CD14-positive monocyte (primary cell): Measurements from ENCODE around the gene SLC43A2. TPM values are rescaled to one million over a fixed set of nuclear protein-coding genes. Genes with fewer than 3 reads are reported as not detected.
"Not testable (repeated sequence)": the region's sequence is repeated elsewhere in the genome, so short reads cannot be mapped to it uniquely, and the experiment has no call there.

Source experiments
- DNase-seq, 3 donors: peaks; one replicate each; pipeline ENCODE4 v3.0.0-alpha.2; 2011 to 2022
- H2AFZ ChIP-seq: 2 replicates; pipeline ENCODE4 v1.6.0; 2012; ENCODE audit warnings: mild to moderate bottlenecking, low read depth, low read length, inconsistent platforms; ENCODE audit not compliant: insufficient read depth, poor library complexity, severe bottlenecking
- H3K27ac ChIP-seq, 2 donors: 1 replicate in 1 of 2; 2 replicates in 1 of 2; pipeline ENCODE4 v1.5.1; 2012 to 2013; ENCODE audit warnings: low read length in 2 of 2, control low read depth in 1 of 2, inconsistent platforms in 1 of 2, low read depth in 1 of 2, mild to moderate bottlenecking in 1 of 2
- H3K27me3 ChIP-seq, 2 donors: one replicate each; pipeline versions ENCODE4 v1.6.0 to v1.6.1; 2011 to 2013; ENCODE audit warnings: low read length in 2 of 2; ENCODE audit not compliant: control insufficient read depth in 2 of 2, insufficient read depth in 2 of 2
- H3K36me3 ChIP-seq, 2 donors: replicated peaks in 1 of 2; 1 replicate in 1 of 2; 2 replicates in 1 of 2; pipeline versions ENCODE4 v1.5.1 to v1.6.1; 2012 to 2013; ENCODE audit warnings: low read length in 2 of 2, control low read depth in 1 of 2, inconsistent platforms in 1 of 2, mild to moderate bottlenecking in 1 of 2; ENCODE audit not compliant: insufficient read depth in 2 of 2, control insufficient read depth in 1 of 2
- H3K4me1 ChIP-seq, 2 donors: 1 replicate in 1 of 2; 2 replicates in 1 of 2; pipeline versions ENCODE4 v1.5.1 to v1.6.1; 2012 to 2013; ENCODE audit warnings: low read length in 2 of 2, control low read depth in 1 of 2, inconsistent platforms in 1 of 2, mild to moderate bottlenecking in 1 of 2, moderate library complexity in 1 of 2; ENCODE audit not compliant: insufficient read depth in 2 of 2, control insufficient read depth in 1 of 2
- H3K4me2 ChIP-seq: replicated peaks from 2 replicates; pipeline ENCODE3; 2012; ENCODE audit warnings: low read length, moderate library complexity, mild to moderate bottlenecking; ENCODE audit not compliant: poor library complexity, severe bottlenecking; ENCODE audit errors: extremely low read depth
- H3K4me3 ChIP-seq, 3 experiments: fragments of 200-600 bp in 1 of 3; sonication (generic) in 1 of 3; replicated peaks in 1 of 3; 1 replicate in 2 of 3; 2 replicates in 1 of 3; pipeline ENCODE4 v1.5.1; 2011 to 2013; ENCODE audit warnings: low read length in 3 of 3, mild to moderate bottlenecking in 3 of 3, control low read depth in 2 of 3, low read depth in 2 of 3, inconsistent platforms in 1 of 3, moderate library complexity in 1 of 3
- H3K79me2 ChIP-seq: 2 replicates; pipeline ENCODE4 v1.6.0; 2012; ENCODE audit warnings: mild to moderate bottlenecking, control low read depth, inconsistent platforms, low read length, moderate library complexity; ENCODE audit not compliant: insufficient read depth
- H3K9ac ChIP-seq: 2 replicates; pipeline ENCODE4 v1.6.0; 2017; ENCODE audit warnings: low read length, mild to moderate bottlenecking; ENCODE audit not compliant: insufficient read depth, poor library complexity, severe bottlenecking
- H3K9me3 ChIP-seq, 2 donors: replicated peaks in 1 of 2; 1 replicate in 1 of 2; 2 replicates in 1 of 2; pipeline versions ENCODE4 v1.5.1 to v1.6.1; 2012 to 2013; ENCODE audit warnings: low read length in 2 of 2, control low read depth in 1 of 2; ENCODE audit not compliant: control insufficient read depth in 1 of 2, insufficient read depth in 1 of 2
- H4K20me1 ChIP-seq: 2 replicates; pipeline ENCODE4 v1.6.0; 2012; ENCODE audit warnings: mild to moderate bottlenecking, low read length, control low read depth, moderate library complexity; ENCODE audit not compliant: insufficient read depth
- H3K27ac Mint-ChIP-seq, 7 donors: one replicate each; pipeline ENCODE4 v1.8.0; 2020; ENCODE audit warnings: mild to moderate bottlenecking in 7 of 7, mixed read lengths in 7 of 7, moderate library complexity in 6 of 7, inconsistent platforms in 2 of 7
- H3K27me3 Mint-ChIP-seq, 3 donors: one replicate each; pipeline ENCODE4 v1.8.0; 2021 to 2022; ENCODE audit warnings: low read depth in 3 of 3, mild to moderate bottlenecking in 3 of 3, mixed read lengths in 3 of 3, moderate library complexity in 3 of 3, inconsistent platforms in 1 of 3
- H3K36me3 Mint-ChIP-seq, 2 donors: one replicate each; pipeline ENCODE4 v1.8.0; 2020; ENCODE audit warnings: mixed read lengths in 2 of 2, inconsistent platforms in 1 of 2, mild to moderate bottlenecking in 1 of 2
- H3K4me1 Mint-ChIP-seq: one replicate; pipeline ENCODE4 v1.8.0; 2020; ENCODE audit warnings: mild to moderate bottlenecking, mixed read lengths
- H3K4me3 Mint-ChIP-seq, 2 donors: one replicate each; pipeline ENCODE4 v1.8.0; 2020; ENCODE audit warnings: mild to moderate bottlenecking in 2 of 2, mixed read lengths in 2 of 2, moderate library complexity in 1 of 2
- H3K9me3 Mint-ChIP-seq, 7 donors: one replicate each; pipeline ENCODE4 v1.8.0; 2020 to 2022; ENCODE audit warnings: mixed read lengths in 7 of 7, mild to moderate bottlenecking in 6 of 7, moderate library complexity in 6 of 7, inconsistent platforms in 2 of 7
- WGBS: methylation state at CpG from one replicate; pipeline ENCODE4 v1.1.5; 2013; ENCODE audit warnings: missing lambda C conversion rate; ENCODE audit not compliant: insufficient coverage; 5-methylcytosine and 5-hydroxymethylcytosine counted together
- intact Hi-C, 2 donors: fragments of 100-400 bp; cut with micrococcal nuclease; formaldehyde crosslinking; loops; one replicate each; pipeline versions ENCODE4 v1.15.0 to v1.15.1; 2023
- polyA plus RNA-seq, 3 donors: library from polyadenylated mRNA; depleted of rRNA in 1 of 3; unstranded in 2 of 3; stranded (reverse) in 1 of 3; fragments of 300-500 nt in 2 of 3; fragments of >200 nt in 1 of 3; fragmentation: Illumina TruSeq in 2 of 3; gene quantifications; 1 replicate in 2 of 3; 2 replicates in 1 of 3; pipeline ENCODE4 v1.2.3, GENCODE V29; 2012 to 2021
- TF ChIP-seq, protein P1 (sequence below): fragments of 200-600 bp; IDR thresholded peaks from one replicate; pipeline ENCODE4 v1.8.0; 2022; ENCODE audit warnings: antibody characterized with exemption, mild to moderate bottlenecking

Gene SLC43A2
- polyA plus RNA-seq, 3 donors = 115 to 151 (median 117) TPM

GRCh38 chr17:1532836-1533602, 95.6 kb downstream of the SLC43A2 start:
- WGBS = 69% methylated on average over 3 of the region's 10 CpGs
- peaks cover 75 to 98% of the 10 kb centered on the region in 2 donors for H3K36me3 Mint-ChIP-seq
- H3K79me2 ChIP-seq = no peaks in the 10 kb centered on the region
- no peak overlapping the region for H3K9ac ChIP-seq
- H3K27me3 Mint-ChIP-seq = peaks cover 0 to 3% (median 2%) of the 10 kb centered on the region in 3 donors
- no peaks in the 10 kb centered on the region for H3K9me3 Mint-ChIP-seq
- peak overlapping the region in 1 of 2 donors; percentile 20 for H3K27ac ChIP-seq
- no peaks in the 10 kb centered on the region for H3K27me3 ChIP-seq
- no peak overlapping the region for H3K4me2 ChIP-seq
- H3K36me3 ChIP-seq = peaks cover 72 to 97% of the 10 kb centered on the region in 2 donors
- peaks cover 13% of the 10 kb centered on the region for H4K20me1 ChIP-seq
- no peak overlapping the region for H3K4me3 Mint-ChIP-seq
- intact Hi-C loops = loop anchor here in 1 of 2 donors (5.0 to 10.0 kb wide), 2 partner anchors 171 to 258 kb away; partner anchors contain the start of genes BHLHA9 and TRARG1
- no peaks in the 10 kb centered on the region for H3K4me1 ChIP-seq
- H3K27ac Mint-ChIP-seq = peak overlapping the region in 3 of 7 donors; percentile 24 to 66 (median 26)
- H2AFZ ChIP-seq = no peak overlapping the region
- H3K4me1 Mint-ChIP-seq = peaks cover 6% of the 10 kb centered on the region
- no peaks in the 10 kb centered on the region for H3K9me3 ChIP-seq
- TF ChIP-seq, protein P1, sequence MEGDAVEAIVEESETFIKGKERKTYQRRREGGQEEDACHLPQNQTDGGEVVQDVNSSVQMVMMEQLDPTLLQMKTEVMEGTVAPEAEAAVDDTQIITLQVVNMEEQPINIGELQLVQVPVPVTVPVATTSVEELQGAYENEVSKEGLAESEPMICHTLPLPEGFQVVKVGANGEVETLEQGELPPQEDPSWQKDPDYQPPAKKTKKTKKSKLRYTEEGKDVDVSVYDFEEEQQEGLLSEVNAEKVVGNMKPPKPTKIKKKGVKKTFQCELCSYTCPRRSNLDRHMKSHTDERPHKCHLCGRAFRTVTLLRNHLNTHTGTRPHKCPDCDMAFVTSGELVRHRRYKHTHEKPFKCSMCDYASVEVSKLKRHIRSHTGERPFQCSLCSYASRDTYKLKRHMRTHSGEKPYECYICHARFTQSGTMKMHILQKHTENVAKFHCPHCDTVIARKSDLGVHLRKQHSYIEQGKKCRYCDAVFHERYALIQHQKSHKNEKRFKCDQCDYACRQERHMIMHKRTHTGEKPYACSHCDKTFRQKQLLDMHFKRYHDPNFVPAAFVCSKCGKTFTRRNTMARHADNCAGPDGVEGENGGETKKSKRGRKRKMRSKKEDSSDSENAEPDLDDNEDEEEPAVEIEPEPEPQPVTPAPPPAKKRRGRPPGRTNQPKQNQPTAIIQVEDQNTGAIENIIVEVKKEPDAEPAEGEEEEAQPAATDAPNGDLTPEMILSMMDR = peak; percentile 69
- H3K4me3 ChIP-seq = no peak overlapping the region
- DNase-seq = peak; percentile 41 to 51 (median 48)

DNA sequence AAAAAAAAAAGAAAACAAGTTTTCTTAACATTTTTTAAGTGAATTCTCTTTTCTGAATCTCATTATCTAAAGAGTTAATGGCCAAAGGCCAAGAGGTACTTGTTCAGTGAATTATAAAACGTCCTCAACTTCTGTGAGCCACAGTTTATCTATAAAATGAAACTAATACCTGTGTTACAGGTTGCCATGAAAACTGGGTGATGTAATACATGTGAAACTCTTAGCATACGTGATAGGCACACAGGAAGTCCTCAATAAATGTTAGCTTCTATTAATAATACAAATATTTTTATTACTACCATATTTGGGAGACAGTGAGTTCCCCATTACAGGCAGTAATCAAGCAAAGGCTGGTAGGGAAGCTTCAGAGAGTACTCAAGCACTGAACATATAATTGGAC, 98.8 kb downstream of the SLC43A2 start:
- peaks cover 73 to 96% of the 10 kb centered on the region in 2 donors for H3K36me3 Mint-ChIP-seq
- H3K9me3 Mint-ChIP-seq = no peaks in the 10 kb centered on the region
- H3K4me1 Mint-ChIP-seq = peaks cover 6% of the 10 kb centered on the region
- no peak overlapping the region for H3K4me3 Mint-ChIP-seq
- no peak overlapping the region for H3K4me2 ChIP-seq
- no peak overlapping the region for H3K27ac Mint-ChIP-seq
- no peak overlapping the region for H3K4me3 ChIP-seq
- DNase-seq = no peak
- no peaks in the 10 kb centered on the region for H3K79me2 ChIP-seq
- H3K27ac ChIP-seq = no peak overlapping the region
- intact Hi-C loops = loop anchor here (5.0 to 10.0 kb wide), 3 partner anchors 168 to 265 kb away; partner anchors contain the start of genes BHLHA9 (in 1 of the 2) and TRARG1 (in 1 of the 2)
- peaks cover 0 to 3% (median 2%) of the 10 kb centered on the region in 3 donors for H3K27me3 Mint-ChIP-seq
- no peaks in the 10 kb centered on the region for H3K4me1 ChIP-seq
- peaks cover 77 to 99% of the 10 kb centered on the region in 2 donors for H3K36me3 ChIP-seq
- TF ChIP-seq, protein P1 = no peak
- H3K9ac ChIP-seq = no peak overlapping the region
- no peaks in the 10 kb centered on the region for H3K9me3 ChIP-seq
- no peaks in the 10 kb centered on the region for H3K27me3 ChIP-seq
- no CpG with 5 or more reads among the region's 2 CpGs for WGBS
- no peak overlapping the region for H2AFZ ChIP-seq
- peaks cover 18% of the 10 kb centered on the region for H4K20me1 ChIP-seq

- peaks cover 55 to 93% of the 10 kb centered on the region in 2 donors for H3K36me3 Mint-ChIP-seq
- not testable (repeated sequence) for H3K4me3 Mint-ChIP-seq, H3K9me3 Mint-ChIP-seq, H3K79me2 ChIP-seq, H3K27me3 ChIP-seq, H3K9ac ChIP-seq, H3K27me3 Mint-ChIP-seq, H3K4me1 ChIP-seq, DNase-seq, H3K4me2 ChIP-seq, H2AFZ ChIP-seq, H3K9me3 ChIP-seq, H3K27ac ChIP-seq, H3K4me3 ChIP-seq, H3K27ac Mint-ChIP-seq, H3K4me1 Mint-ChIP-seq
- intact Hi-C loops = loop anchor here in 1 of 2 donors (10.0 kb wide), 1 partner anchor 262 kb away; no protein-coding TSS in a partner anchor
- 100% methylated on average over 1 of the region's 4 CpGs for WGBS
- Histone ChIP-seq H4K20me1 (peaks cover 14% of the 10 kb centered on the region), H3K36me3 (peaks cover 66 to 94% of the 10 kb centered on the region in 2 donors)
These were observed 101.8 kb downstream of the SLC43A2 start for GRCh38 chr17:1526876-1527275.
